GM12878 (cell line): Measurements from ENCODE around the gene TRAF3. TPM values are rescaled to one million over a fixed set of nuclear protein-coding genes. Genes with fewer than 3 reads are reported as not detected.

Experiments used
- BCLAF1 ChIP-seq: fragments of 450-650 bp; IDR thresholded peaks from 2 replicates; pipeline ENCODE4 v1.6.1; 2017; ENCODE audit warnings: antibody characterized with exemption, mild to moderate bottlenecking, moderate library complexity
- EP300 ChIP-seq, 2 experiments: fragments of 150-350 bp in 1 of 2; IDR thresholded peaks; 2 replicates each; pipeline ENCODE4 v1.6.1; 2011 to 2012; ENCODE audit warnings: low read depth in 2 of 2, low read length in 2 of 2, borderline replicate concordance in 1 of 2, improper control_type of control experiment in 1 of 2, inconsistent platforms in 1 of 2; ENCODE audit not compliant: control insufficient read depth in 1 of 2
- ESRRA ChIP-seq: IDR thresholded peaks from 2 replicates; pipeline ENCODE4 v1.6.1; 2012; ENCODE audit warnings: mild to moderate bottlenecking, low read length, improper control_type of control experiment
- FOXK2 ChIP-seq: fragments of 450-650 bp; IDR thresholded peaks from 2 replicates; pipeline ENCODE4 v1.6.1; 2017; ENCODE audit warnings: mild to moderate bottlenecking, moderate library complexity
- IKZF2 ChIP-seq, 2 experiments: fragments of 450-650 bp; IDR thresholded peaks; 2 replicates each; pipeline ENCODE4 v1.6.1; 2017; ENCODE audit warnings: mild to moderate bottlenecking in 2 of 2, moderate library complexity in 2 of 2
- LARP7 ChIP-seq: fragments of 450-650 bp; IDR thresholded peaks from 2 replicates; pipeline ENCODE4 v1.6.1; 2017; ENCODE audit warnings: mild to moderate bottlenecking
- MTA2 ChIP-seq: fragments of 450-650 bp; IDR thresholded peaks from 2 replicates; pipeline ENCODE4 v1.6.1; 2016; ENCODE audit warnings: low read depth, mild to moderate bottlenecking, moderate library complexity
- NFIC ChIP-seq: IDR thresholded peaks from 2 replicates; pipeline ENCODE4 v1.6.1; 2012; ENCODE audit warnings: low read depth, mild to moderate bottlenecking, inconsistent platforms, low read length, moderate library complexity
- REST ChIP-seq: IDR thresholded peaks from 2 replicates; pipeline ENCODE4 v1.6.1; 2012; ENCODE audit warnings: mild to moderate bottlenecking, low read depth, low read length
- RFX5 ChIP-seq: IDR thresholded peaks from 2 replicates; pipeline ENCODE4 v1.6.1; 2011; ENCODE audit warnings: low read depth, low read length, improper control_type of control experiment
- TCF3 ChIP-seq: IDR thresholded peaks from 2 replicates; pipeline ENCODE4 v1.6.1; 2012; ENCODE audit warnings: low read depth, mild to moderate bottlenecking, low read length, borderline replicate concordance; ENCODE audit not compliant: insufficient read depth
- ZBTB4 ChIP-seq: fragments of 450-650 bp; formaldehyde crosslinking; IDR thresholded peaks from 2 replicates; pipeline ENCODE4 v1.4.0; 2022; ENCODE audit warnings: mild to moderate bottlenecking, moderate library complexity
- ZNF274 ChIP-seq: IDR thresholded peaks from one replicate; pipeline ENCODE4 v1.8.0; 2011; ENCODE audit not compliant: insufficient read length, insufficient read depth
- ZNF384 ChIP-seq: IDR thresholded peaks from 2 replicates; pipeline ENCODE4 v1.6.1; 2012; ENCODE audit warnings: low read depth, mild to moderate bottlenecking, low read length, improper control_type of control experiment, borderline replicate concordance
- polyA plus RNA-seq, 11 experiments: library from polyadenylated mRNA; depleted of rRNA in 4 of 11; unstranded in 6 of 11; stranded (reverse) in 5 of 11; fragments of >200 nt; fragmentation: Nextera tagmentation in 4 of 11; fragmentation: Illumina TruSeq in 1 of 11; extraction: Ambion mirVana in 4 of 11; extraction: Trizol in 1 of 11; gene quantifications; 1 replicate in 1 of 11; 2 replicates in 10 of 11; pipeline versions ENCODE4 v1.2.1 to v1.2.3, GENCODE V29; 2011 to 2016; ENCODE audit warnings: inconsistent platforms in 2 of 11, missing spikeins in 2 of 11, low read depth in 1 of 11
- total RNA-seq, 4 experiments: library from RNA; depleted of rRNA in 3 of 4; stranded (reverse); fragments of >200 nt in 3 of 4; fragmentation: Illumina TruSeq in 1 of 4; extraction: Trizol in 1 of 4; gene quantifications; 2 replicates each; pipeline versions ENCODE4 v1.2.1 to v1.2.3, GENCODE V29; 2013 to 2021

TRAF3 gene
- total and polyA plus RNA-seq, 10 of the 15 experiments (the other 5 are each of a cell fraction or from before 2014, with no cell fraction given) = 3.0 to 70.1 (median 36.5) TPM

- no peak for TF ChIP-seq BCLAF1
- no peak; a peak in 1 of 4 replicates for TF ChIP-seq EP300 (IDR thresholded peaks at IDR 0.05; ENCODE audit: borderline replicate concordance in 1 of 2, control insufficient read depth in 1 of 2, low read depth in 2 of 2, low read length in 2 of 2)
- no peak for TF ChIP-seq FOXK2
- TF ChIP-seq MTA2 = peak; percentile 45; the same call in 1 of the 2 replicates
- no peak for TF ChIP-seq ZNF384
- TF ChIP-seq TCF3 = no peak
- TF ChIP-seq LARP7 = no peak
- no peak for TF ChIP-seq ESRRA
- TF ChIP-seq NFIC = no peak
- no peak for TF ChIP-seq RFX5
- peak in 1 of 2 experiments; percentile 18; a peak in 1 of 4 replicates for TF ChIP-seq IKZF2 (IDR thresholded peaks at IDR 0.05)
- no peak for TF ChIP-seq ZBTB4
- no peak for TF ChIP-seq REST
- TF ChIP-seq ZNF274 = no peak
Measured at GRCh38 chr14:102798926-102799325, 21.7 kb downstream of the TRAF3 start (continued).
